Nephron (organoid): ENCODE data around the gene AKAP9.
"Not testable (repeated sequence)": the region's sequence is repeated elsewhere in the genome, so short reads cannot be mapped to it uniquely, and the experiment has no call there.

Experiments used
- H3K27ac Mint-ChIP-seq, 3 experiments: 2 replicates each; pipeline ENCODE4 v1.8.0; 2020; ENCODE audit warnings: mixed read lengths in 3 of 3, mild to moderate bottlenecking in 2 of 3, moderate library complexity in 1 of 3
- H3K27me3 Mint-ChIP-seq: 2 replicates; pipeline ENCODE4 v1.8.0; 2021; ENCODE audit warnings: low read depth, mild to moderate bottlenecking, moderate library complexity, mixed read lengths
- H3K36me3 Mint-ChIP-seq: 2 replicates; pipeline ENCODE4 v1.8.0; 2020; ENCODE audit warnings: low read depth, mixed read lengths
- H3K4me1 Mint-ChIP-seq: 2 replicates; pipeline ENCODE4 v1.8.0; 2020; ENCODE audit warnings: mixed read lengths
- H3K4me3 Mint-ChIP-seq, 3 experiments: 2 replicates each; pipeline ENCODE4 v1.8.0; 2020; ENCODE audit warnings: mild to moderate bottlenecking in 3 of 3, mixed read lengths in 3 of 3, moderate library complexity in 2 of 3
- H3K9me3 Mint-ChIP-seq: 2 replicates; pipeline ENCODE4 v1.8.0; 2020; ENCODE audit warnings: mixed read lengths
- CTCF ChIP-seq, 3 experiments: fragments of 200-600 bp; sonication (generic); IDR thresholded peaks; one replicate each; pipeline ENCODE4 v1.5.0; 2021; ENCODE audit warnings: antibody characterized with exemption in 3 of 3; ENCODE audit not compliant: unreplicated experiment in 3 of 3

AKAP9 gene

GRCh38 chr7:92025260-92025659, 84.6 kb downstream of the AKAP9 start:
- Mint-ChIP-seq H3K27ac (no peak overlapping the region), H3K36me3 (peaks cover 74% of the 10 kb centered on the region), H3K9me3 (peaks cover 14% of the 10 kb centered on the region), H3K27me3 (no peaks in the 10 kb centered on the region), H3K4me3 (no peak overlapping the region), H3K4me1 (no peaks in the 10 kb centered on the region)
- TF ChIP-seq CTCF (IDR thresholded peaks at IDR 0.05; ENCODE audit: unreplicated experiment in 3 of 3): no peak

- H3K27ac Mint-ChIP-seq: not testable (repeated sequence)
Observed at GRCh38 chr7:92026635-92027034, 86.0 kb downstream of the AKAP9 start.

GRCh38 chr7:92027128-92027527, 86.5 kb downstream of the AKAP9 start:
- peaks cover 76% of the 10 kb centered on the region for H3K36me3 Mint-ChIP-seq
- H3K4me1 Mint-ChIP-seq, H3K4me3 Mint-ChIP-seq: not testable (repeated sequence)

More at GRCh38 chr7:92026635-92027034, 86.0 kb downstream of the AKAP9 start:
- not testable (repeated sequence) for H3K27me3 Mint-ChIP-seq, H3K4me3 Mint-ChIP-seq, H3K4me1 Mint-ChIP-seq
- Mint-ChIP-seq H3K36me3 (peaks cover 76% of the 10 kb centered on the region), H3K9me3 (peaks cover 14% of the 10 kb centered on the region)

GRCh38 chr7:92028226-92028625, 87.6 kb downstream of the AKAP9 start:
- Mint-ChIP-seq H3K4me1 (no peaks in the 10 kb centered on the region), H3K36me3 (peaks cover 75% of the 10 kb centered on the region), H3K27me3 (no peaks in the 10 kb centered on the region), H3K27ac (no peak overlapping the region), H3K4me3 (no peak overlapping the region), H3K9me3 (peaks cover 14% of the 10 kb centered on the region)
- TF ChIP-seq CTCF (IDR thresholded peaks at IDR 0.05; ENCODE audit: unreplicated experiment in 3 of 3): no peak

More at GRCh38 chr7:92027128-92027527, 86.5 kb downstream of the AKAP9 start:
- peaks cover 14% of the 10 kb centered on the region for H3K9me3 Mint-ChIP-seq
- H3K27me3 Mint-ChIP-seq, H3K27ac Mint-ChIP-seq: not testable (repeated sequence)

GRCh38 chr7:92028686-92029085, 88.0 kb downstream of the AKAP9 start:
- H3K27ac Mint-ChIP-seq: no peak overlapping the region
- no peak overlapping the region for H3K4me3 Mint-ChIP-seq
- H3K27me3 Mint-ChIP-seq: no peaks in the 10 kb centered on the region
- peaks cover 14% of the 10 kb centered on the region for H3K9me3 Mint-ChIP-seq
- TF ChIP-seq CTCF (IDR thresholded peaks at IDR 0.05; ENCODE audit: unreplicated experiment in 3 of 3): no peak
- no peaks in the 10 kb centered on the region for H3K4me1 Mint-ChIP-seq
- H3K36me3 Mint-ChIP-seq: peaks cover 73% of the 10 kb centered on the region

GRCh38 chr7:92034116-92034515, 93.5 kb downstream of the AKAP9 start:
- Mint-ChIP-seq H3K9me3 (no peaks in the 10 kb centered on the region), H3K36me3 (peaks cover 57% of the 10 kb centered on the region), H3K27ac (no peak overlapping the region), H3K4me1 (no peaks in the 10 kb centered on the region), H3K27me3 (no peaks in the 10 kb centered on the region), H3K4me3 (no peak overlapping the region)
- no peak for TF ChIP-seq CTCF (IDR thresholded peaks at IDR 0.05; ENCODE audit: unreplicated experiment in 3 of 3)

- H3K36me3 Mint-ChIP-seq: peaks cover 49% of the 10 kb centered on the region
- H3K9me3 Mint-ChIP-seq: no peaks in the 10 kb centered on the region
- no peak overlapping the region for H3K27ac Mint-ChIP-seq
- TF ChIP-seq CTCF (IDR thresholded peaks at IDR 0.05; ENCODE audit: unreplicated experiment in 3 of 3): no peak
- no peaks in the 10 kb centered on the region for H3K4me1 Mint-ChIP-seq
- no peaks in the 10 kb centered on the region for H3K27me3 Mint-ChIP-seq
- no peak overlapping the region for H3K4me3 Mint-ChIP-seq
Observed at GRCh38 chr7:92035576-92035975, 94.9 kb downstream of the AKAP9 start.
